H9 (cell line): ENCODE measurements around the gene TADA1. TPM values are rescaled to one million over a fixed set of nuclear protein-coding genes. Genes with fewer than 3 reads are reported as not detected.

Experiments used
- DNase-seq: peaks from one replicate; pipeline ENCODE4 v3.0.0-alpha.2; 2017
- H2AFZ ChIP-seq: one replicate; pipeline ENCODE4 v1.6.1; 2013; ENCODE audit warnings: mild to moderate bottlenecking, low read length, control low read depth, moderate library complexity
- H2AK5ac ChIP-seq: 2 replicates; pipeline ENCODE4 v1.6.1; 2013; ENCODE audit warnings: low read length, control low read depth, mixed read lengths; ENCODE audit not compliant: insufficient read length
- H2BK120ac ChIP-seq: one replicate; pipeline ENCODE4 v1.6.1; 2013; ENCODE audit warnings: low read depth, mild to moderate bottlenecking, low read length, control low read depth, inconsistent platforms; ENCODE audit not compliant: poor library complexity, severe bottlenecking
- H2BK12ac ChIP-seq: 2 replicates; pipeline ENCODE4 v1.6.1; 2013; ENCODE audit warnings: low read length, control low read depth, mixed read lengths, low read depth; ENCODE audit not compliant: insufficient read length
- H2BK15ac ChIP-seq: 2 replicates; pipeline ENCODE4 v1.6.1; 2013; ENCODE audit warnings: low read depth, low read length, control low read depth
- H2BK20ac ChIP-seq: one replicate; pipeline ENCODE4 v1.6.1; 2013; ENCODE audit warnings: low read depth, mild to moderate bottlenecking, low read length, control low read depth, inconsistent platforms; ENCODE audit not compliant: poor library complexity, severe bottlenecking
- H2BK5ac ChIP-seq: 2 replicates; pipeline ENCODE4 v1.6.1; 2013; ENCODE audit warnings: low read length, control low read depth, mixed read lengths; ENCODE audit not compliant: insufficient read length
- H3K14ac ChIP-seq: 2 replicates; pipeline ENCODE4 v1.6.1; 2013; ENCODE audit warnings: low read length, control low read depth; ENCODE audit not compliant: insufficient read depth
- H3K18ac ChIP-seq: 2 replicates; pipeline ENCODE4 v1.6.1; 2013; ENCODE audit warnings: low read depth, mild to moderate bottlenecking, mixed read lengths, low read length, control low read depth; ENCODE audit not compliant: insufficient read length
- H3K23ac ChIP-seq: 2 replicates; pipeline ENCODE4 v1.6.1; 2013; ENCODE audit warnings: low read length, control low read depth, mixed read lengths, low read depth; ENCODE audit not compliant: insufficient read length
- H3K23me2 ChIP-seq: 2 replicates; pipeline ENCODE4 v1.6.1; 2013; ENCODE audit warnings: low read depth, mild to moderate bottlenecking, mixed read lengths, low read length, control low read depth; ENCODE audit not compliant: insufficient read length, poor library complexity, severe bottlenecking
- H3K27ac ChIP-seq: 2 replicates; pipeline ENCODE4 v1.5.1; 2013; ENCODE audit warnings: low read length, control low read depth, mixed read lengths, low read depth; ENCODE audit not compliant: insufficient read length
- H3K27me3 ChIP-seq: 2 replicates; pipeline ENCODE4 v1.6.1; 2013; ENCODE audit warnings: low read length, control low read depth, inconsistent platforms; ENCODE audit not compliant: insufficient read depth
- H3K4ac ChIP-seq: 2 replicates; pipeline ENCODE4 v1.6.1; 2013; ENCODE audit warnings: low read depth, mild to moderate bottlenecking, control low read depth, inconsistent platforms, low read length, moderate library complexity
- H3K4me1 ChIP-seq: 2 replicates; pipeline ENCODE4 v1.6.1; 2013; ENCODE audit warnings: low read length, control low read depth, inconsistent platforms; ENCODE audit not compliant: insufficient read depth
- H3K4me2 ChIP-seq: 2 replicates; pipeline ENCODE4 v1.6.1; 2013; ENCODE audit warnings: low read length, control low read depth, mixed read lengths; ENCODE audit not compliant: insufficient read length, insufficient read depth
- H3K56ac ChIP-seq: 2 replicates; pipeline ENCODE4 v1.6.1; 2013; ENCODE audit warnings: low read depth, mild to moderate bottlenecking, mixed read lengths, low read length, control low read depth; ENCODE audit not compliant: insufficient read length
- H3K79me1 ChIP-seq: 2 replicates; pipeline ENCODE4 v1.6.1; 2013; ENCODE audit warnings: low read depth, mild to moderate bottlenecking, moderate library complexity, low read length, control low read depth, inconsistent platforms; ENCODE audit not compliant: insufficient read depth, poor library complexity, severe bottlenecking
- H3K79me2 ChIP-seq: 2 replicates; pipeline ENCODE4 v1.6.1; 2013; ENCODE audit warnings: low read length, control low read depth, inconsistent platforms; ENCODE audit not compliant: insufficient read depth
- H3K9ac ChIP-seq: 2 replicates; pipeline ENCODE4 v1.6.1; 2013; ENCODE audit warnings: low read length, control low read depth, mixed read lengths; ENCODE audit not compliant: insufficient read length; ENCODE audit errors: extremely low read depth
- H3K9me3 ChIP-seq: one replicate; pipeline ENCODE4 v1.6.1; 2013; ENCODE audit warnings: low read depth, low read length, inconsistent platforms; ENCODE audit not compliant: control insufficient read depth
- H3T11ph ChIP-seq: one replicate; pipeline ENCODE4 v1.6.1; 2013; ENCODE audit warnings: mild to moderate bottlenecking, low read length, control low read depth, inconsistent platforms
- H4K20me1 ChIP-seq: one replicate; pipeline ENCODE4 v1.6.1; 2013; ENCODE audit not compliant: control insufficient read depth, insufficient read length, insufficient read depth
- H4K5ac ChIP-seq: 2 replicates; pipeline ENCODE4 v1.6.1; 2013; ENCODE audit warnings: low read depth, mild to moderate bottlenecking, mixed read lengths, low read length, control low read depth; ENCODE audit not compliant: insufficient read length
- H4K8ac ChIP-seq: replicated peaks from 2 replicates; pipeline ENCODE4 v1.6.1; 2013; ENCODE audit warnings: low read length, control low read depth, mixed read lengths, low read depth; ENCODE audit not compliant: insufficient read length
- H4K91ac ChIP-seq: 2 replicates; pipeline ENCODE4 v1.6.1; 2013; ENCODE audit warnings: low read depth, mild to moderate bottlenecking, moderate library complexity, mixed read lengths, low read length, control low read depth; ENCODE audit not compliant: insufficient read length
- H3K27ac Mint-ChIP-seq, 3 experiments: 2 replicates in 2 of 3; 3 replicates in 1 of 3; pipeline ENCODE4 v1.8.0; 2020 to 2021; ENCODE audit warnings: mixed read lengths in 3 of 3, mild to moderate bottlenecking in 1 of 3, moderate library complexity in 1 of 3
- H3K27me3 Mint-ChIP-seq: 2 replicates; pipeline ENCODE4 v1.8.0; 2021; ENCODE audit warnings: low read depth, mild to moderate bottlenecking, moderate library complexity, mixed read lengths
- H3K36me3 Mint-ChIP-seq, 3 experiments: 2 replicates in 2 of 3; 3 replicates in 1 of 3; pipeline ENCODE4 v1.8.0; 2020 to 2021; ENCODE audit warnings: low read depth in 3 of 3, mixed read lengths in 3 of 3; ENCODE audit not compliant: insufficient read depth in 1 of 3
- H3K4me1 Mint-ChIP-seq, 2 experiments: 2 replicates each; pipeline ENCODE4 v1.8.0; 2020; ENCODE audit warnings: mixed read lengths in 2 of 2
- H3K4me3 Mint-ChIP-seq, 2 experiments: 2 replicates in 1 of 2; 3 replicates in 1 of 2; pipeline ENCODE4 v1.8.0; 2020 to 2021; ENCODE audit warnings: mild to moderate bottlenecking in 2 of 2, mixed read lengths in 2 of 2, moderate library complexity in 1 of 2
- H3K9me3 Mint-ChIP-seq, 2 experiments: 2 replicates in 1 of 2; 3 replicates in 1 of 2; pipeline ENCODE4 v1.8.0; 2020; ENCODE audit warnings: mild to moderate bottlenecking in 2 of 2, mixed read lengths in 2 of 2, moderate library complexity in 1 of 2
- WGBS: extraction: QIAGEN DNeasy Blood & Tissue Kit; methylation state at CpG from one replicate; pipeline ENCODE4 v1.1.7; 2013; ENCODE audit warnings: missing lambda C conversion rate, low lambda C conversion rate, mixed read lengths; ENCODE audit not compliant: insufficient read length; ENCODE audit errors: extremely low coverage; 5-methylcytosine and 5-hydroxymethylcytosine counted together
- total RNA-seq: library from RNA; stranded (reverse); gene quantifications from 2 replicates; pipeline ENCODE4 v1.2.1, GENCODE V29; 2021
- TF ChIP-seq, protein P1 (sequence below): fragments of 200-600 bp; sonication (generic); conservative IDR thresholded peaks from 3 replicates; pipeline ENCODE4 v1.8.0; 2021; ENCODE audit warnings: antibody characterized with exemption, mild to moderate bottlenecking

The TADA1 gene
- total RNA-seq, 1 experiment from 2014 or later = 20.7 TPM

GRCh38 chr1:166905136-166905535 is 29.1 kb upstream of the TADA1 start:
- H2AK5ac ChIP-seq = no peak overlapping the region
- Mint-ChIP-seq H3K36me3 (no peaks in the 10 kb centered on the region), H3K4me3 (no peak overlapping the region), H3K9me3 (no peaks in the 10 kb centered on the region), H3K27ac (no peak overlapping the region), H3K4me1 (no peaks in the 10 kb centered on the region), H3K27me3 (no peaks in the 10 kb centered on the region)
- H3K18ac ChIP-seq = no peak overlapping the region
- no peak overlapping the region for H4K91ac ChIP-seq
- H3K79me1 ChIP-seq = no peaks in the 10 kb centered on the region
- no peak overlapping the region for H3K27ac ChIP-seq
- H2BK20ac ChIP-seq = no peak overlapping the region
- H3K79me2 ChIP-seq = no peaks in the 10 kb centered on the region
- H3K14ac ChIP-seq = no peak overlapping the region
- WGBS = no CpG with 5 or more reads among the region's 2 CpGs
- no peak overlapping the region for H2BK5ac ChIP-seq
- no peak overlapping the region for H2BK120ac ChIP-seq
- no peak overlapping the region for H3K4me2 ChIP-seq
- H2AFZ ChIP-seq = no peak overlapping the region
- no peak overlapping the region for H3K9ac ChIP-seq
- no peak overlapping the region for H3T11ph ChIP-seq
- DNase-seq = no peak
- 0 out of 2 replicates have a peak, but pooled peaks cover 3% of the 10 kb centered on the region for H3K4me1 ChIP-seq
- no peaks in the 10 kb centered on the region for H4K20me1 ChIP-seq
- no peaks in the 10 kb centered on the region for H3K27me3 ChIP-seq
- H2BK15ac ChIP-seq = no peak overlapping the region
- TF ChIP-seq, protein P1, sequence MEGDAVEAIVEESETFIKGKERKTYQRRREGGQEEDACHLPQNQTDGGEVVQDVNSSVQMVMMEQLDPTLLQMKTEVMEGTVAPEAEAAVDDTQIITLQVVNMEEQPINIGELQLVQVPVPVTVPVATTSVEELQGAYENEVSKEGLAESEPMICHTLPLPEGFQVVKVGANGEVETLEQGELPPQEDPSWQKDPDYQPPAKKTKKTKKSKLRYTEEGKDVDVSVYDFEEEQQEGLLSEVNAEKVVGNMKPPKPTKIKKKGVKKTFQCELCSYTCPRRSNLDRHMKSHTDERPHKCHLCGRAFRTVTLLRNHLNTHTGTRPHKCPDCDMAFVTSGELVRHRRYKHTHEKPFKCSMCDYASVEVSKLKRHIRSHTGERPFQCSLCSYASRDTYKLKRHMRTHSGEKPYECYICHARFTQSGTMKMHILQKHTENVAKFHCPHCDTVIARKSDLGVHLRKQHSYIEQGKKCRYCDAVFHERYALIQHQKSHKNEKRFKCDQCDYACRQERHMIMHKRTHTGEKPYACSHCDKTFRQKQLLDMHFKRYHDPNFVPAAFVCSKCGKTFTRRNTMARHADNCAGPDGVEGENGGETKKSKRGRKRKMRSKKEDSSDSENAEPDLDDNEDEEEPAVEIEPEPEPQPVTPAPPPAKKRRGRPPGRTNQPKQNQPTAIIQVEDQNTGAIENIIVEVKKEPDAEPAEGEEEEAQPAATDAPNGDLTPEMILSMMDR = no peak
- no peaks in the 10 kb centered on the region for H3K23me2 ChIP-seq
- H3K4ac ChIP-seq = no peak overlapping the region
- no peak overlapping the region for H3K56ac ChIP-seq
- no peak overlapping the region for H4K5ac ChIP-seq
- H4K8ac ChIP-seq = no peak overlapping the region
- H2BK12ac ChIP-seq = no peak overlapping the region
- no peaks in the 10 kb centered on the region for H3K9me3 ChIP-seq
- no peak overlapping the region for H3K23ac ChIP-seq
